K562 (cell line): ENCODE measurements around the gene INHA. TPM values are rescaled to one million over a fixed set of nuclear protein-coding genes. Genes with fewer than 3 reads are reported as not detected.

Source experiments
- CBX1 ChIP-seq: sonication (generic); IDR thresholded peaks from 2 replicates; pipeline ENCODE4 v1.6.1; 2016; ENCODE audit warnings: antibody characterized with exemption, low read depth, mild to moderate bottlenecking
- CHD7 ChIP-seq: fragments of 200-600 bp; sonication (generic); IDR thresholded peaks from one replicate; pipeline ENCODE4 v1.6.1; 2012; ENCODE audit warnings: mild to moderate bottlenecking, low read depth, low read length, inconsistent platforms
- CREBBP ChIP-seq: IDR thresholded peaks from one replicate; pipeline ENCODE4 v1.6.1; 2012; ENCODE audit warnings: low read depth, mild to moderate bottlenecking, control low read depth, inconsistent platforms, low read length
- HNRNPUL1 ChIP-seq: fragments of 200-400 bp; formaldehyde crosslinking; IDR thresholded peaks from 2 replicates; pipeline ENCODE4 v1.6.1; 2017; ENCODE audit warnings: low read length
- POLR2H ChIP-seq: IDR thresholded peaks from 2 replicates; pipeline ENCODE4 v1.6.1; 2016; ENCODE audit warnings: missing genetic modification characterization, low read depth, mild to moderate bottlenecking, control low read depth, missing compliant biosample characterization, moderate library complexity
- POLR3A ChIP-seq: IDR thresholded peaks from 2 replicates; pipeline ENCODE4 v1.6.1; 2011; ENCODE audit warnings: borderline replicate concordance, mild to moderate bottlenecking, moderate library complexity; ENCODE audit not compliant: insufficient read length, insufficient read depth; ENCODE audit errors: extremely low read depth
- TRIM25 ChIP-seq: fragments of 450-650 bp; IDR thresholded peaks from 2 replicates; pipeline ENCODE4 v1.7.0; 2016; ENCODE audit warnings: borderline replicate concordance
- ZBTB7A ChIP-seq: IDR thresholded peaks from 2 replicates; pipeline ENCODE4 v1.6.1; 2011; ENCODE audit warnings: low read depth, mild to moderate bottlenecking, low read length, moderate library complexity, borderline replicate concordance; ENCODE audit not compliant: control insufficient read depth
- ZNF133 ChIP-seq: fragments of 250-450 bp; sonication (Bioruptor Pico); IDR thresholded peaks from 2 replicates; pipeline ENCODE4 v1.4.0; 2020; ENCODE audit warnings: mild to moderate bottlenecking
- ZNF586 ChIP-seq: fragments of 450-650 bp; formaldehyde crosslinking; conservative IDR thresholded peaks from 2 replicates; pipeline ENCODE4 v1.4.0; 2020; ENCODE audit warnings: mild to moderate bottlenecking, moderate library complexity
- polyA plus RNA-seq, 8 experiments: library from polyadenylated mRNA; depleted of rRNA in 4 of 8; stranded (reverse) in 5 of 8; unstranded in 3 of 8; fragments of >200 nt; fragmentation: Nextera tagmentation in 2 of 8; fragmentation: Illumina TruSeq in 1 of 8; extraction: Ambion mirVana in 2 of 8; extraction: Trizol in 1 of 8; gene quantifications; 2 replicates each; pipeline versions ENCODE4 v1.2.1 to v1.2.3, GENCODE V29; 2011 to 2014; ENCODE audit warnings: inconsistent platforms in 1 of 8, missing spikeins in 1 of 8
- total RNA-seq, 7 experiments: library from RNA; depleted of rRNA in 6 of 7; stranded (reverse); fragments of >200 nt in 6 of 7; fragmentation: Illumina TruSeq in 2 of 7; extraction: Trizol in 2 of 7; gene quantifications; 2 replicates each; pipeline versions ENCODE4 v1.2.1 to v1.2.3, GENCODE V29; 2011 to 2021; ENCODE audit warnings: low replicate concordance in 1 of 7
- TF ChIP-seq, protein P1 (sequence below): fragments of 450-650 bp; IDR thresholded peaks from 2 replicates; pipeline ENCODE4 v1.6.1; 2016

The INHA gene
- total and polyA plus RNA-seq, 9 of the 15 experiments (the other 6 are each of a cell fraction or from before 2014, with no cell fraction given): 0.07 to 1.9 (median 0.40) TPM

DNA sequence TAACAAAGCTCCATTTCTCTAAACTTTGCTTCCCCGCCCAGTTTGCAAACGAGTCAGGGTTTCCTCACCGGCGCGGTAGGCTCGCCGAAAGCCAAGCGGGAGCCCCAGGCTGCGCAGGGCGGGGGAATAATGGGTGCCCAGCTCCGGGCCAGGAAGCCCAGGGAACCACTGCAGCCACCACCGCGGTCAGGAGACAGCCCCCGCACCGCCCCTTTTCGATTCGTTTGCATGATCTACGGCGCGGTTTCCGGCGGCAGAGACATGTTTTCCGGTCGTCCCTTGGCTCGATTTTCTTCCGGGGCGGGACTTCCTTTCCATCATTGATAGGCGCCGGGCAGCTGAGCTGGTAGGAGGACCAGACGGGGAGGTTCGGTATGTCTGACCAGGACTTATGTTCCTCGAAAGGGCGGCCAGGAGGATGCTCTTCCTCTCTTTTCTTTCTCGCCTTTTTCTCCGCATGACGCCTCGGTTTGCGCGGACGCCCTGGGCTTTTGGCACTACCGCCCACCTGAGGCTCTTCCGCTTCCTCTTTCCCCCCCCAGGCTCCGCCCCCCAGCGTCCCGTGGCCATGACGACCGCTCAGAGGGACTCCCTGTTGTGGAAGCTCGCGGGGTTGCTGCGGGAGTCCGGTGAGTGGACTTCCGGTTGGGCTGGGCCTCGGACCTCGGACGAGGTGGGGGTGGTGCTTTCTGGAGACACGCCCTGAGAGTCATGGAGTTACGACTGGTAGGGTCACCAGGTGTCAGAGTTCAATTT lies 25.6 kb downstream of the INHA start, which contains the start of gene STK11IP (continued):
- TF ChIP-seq TRIM25 (no peak), ZNF133 (CRISPR knock-in tag) (no peak), POLR3A (no peak), CBX1 (no peak), ZNF586 (CRISPR knock-in tag) (no peak), ZBTB7A (peak; percentile 54; the same call in 1 of the 2 replicates), POLR2H (tag) (peak; percentile 85), CREBBP (no peak), CHD7 (no peak), HNRNPUL1 (no peak)
- TF ChIP-seq, protein P1, sequence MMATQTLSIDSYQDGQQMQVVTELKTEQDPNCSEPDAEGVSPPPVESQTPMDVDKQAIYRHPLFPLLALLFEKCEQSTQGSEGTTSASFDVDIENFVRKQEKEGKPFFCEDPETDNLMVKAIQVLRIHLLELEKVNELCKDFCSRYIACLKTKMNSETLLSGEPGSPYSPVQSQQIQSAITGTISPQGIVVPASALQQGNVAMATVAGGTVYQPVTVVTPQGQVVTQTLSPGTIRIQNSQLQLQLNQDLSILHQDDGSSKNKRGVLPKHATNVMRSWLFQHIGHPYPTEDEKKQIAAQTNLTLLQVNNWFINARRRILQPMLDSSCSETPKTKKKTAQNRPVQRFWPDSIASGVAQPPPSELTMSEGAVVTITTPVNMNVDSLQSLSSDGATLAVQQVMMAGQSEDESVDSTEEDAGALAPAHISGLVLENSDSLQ: peak; percentile 91
